SJSA1 (cell line): ENCODE data around the gene ACACB. TPM values are rescaled to one million over a fixed set of nuclear protein-coding genes. Genes with fewer than 3 reads are reported as not detected.
A peak's percentile ranks its signal among the peaks of the same experiment; 100 is the strongest.

Source experiments
- DNase-seq, 2 experiments: peaks; one replicate each; pipeline ENCODE4 v3.0.0-alpha.2; 2015 to 2020; ENCODE audit warnings: low spot score in 2 of 2, low read depth in 1 of 2
- H3K27ac ChIP-seq: fragments of 250-450 bp; sonication (Bioruptor Pico); 2 replicates; pipeline ENCODE4 v1.5.1; 2020; ENCODE audit warnings: mild to moderate bottlenecking, moderate library complexity
- H3K27me3 ChIP-seq: fragments of 250-450 bp; sonication (Bioruptor Pico); replicated peaks from 2 replicates; pipeline ENCODE4 v1.5.1; 2020; ENCODE audit warnings: mild to moderate bottlenecking, moderate library complexity
- H3K36me3 ChIP-seq: fragments of 250-450 bp; sonication (Bioruptor Pico); 2 replicates; pipeline ENCODE4 v1.5.1; 2020; ENCODE audit warnings: mild to moderate bottlenecking
- H3K4me1 ChIP-seq: fragments of 250-450 bp; sonication (Bioruptor Pico); replicated peaks from 2 replicates; pipeline ENCODE4 v1.6.1; 2021; ENCODE audit warnings: mild to moderate bottlenecking
- H3K4me3 ChIP-seq: fragments of 250-450 bp; sonication (Bioruptor Pico); 2 replicates; pipeline ENCODE4 v1.5.1; 2020; ENCODE audit warnings: mild to moderate bottlenecking
- H3K9me3 ChIP-seq: fragments of 250-450 bp; sonication (Bioruptor Pico); replicated peaks from 2 replicates; pipeline ENCODE4 v1.5.1; 2020; ENCODE audit warnings: mild to moderate bottlenecking
- total RNA-seq: library from RNA; depleted of rRNA; stranded (reverse); fragments of >200 nt; shearing (Covaris generic); gene quantifications from 2 replicates; pipeline ENCODE4 v1.2.3, GENCODE V29; 2014

ACACB gene
- total RNA-seq, 1 experiment from 2014 or later = 1.2 TPM

GRCh38 chr12:109256011-109256410 lies 139.6 kb downstream of the ACACB start:
- DNase-seq = no peak
- Histone ChIP-seq H3K9me3 (no peaks in the 10 kb centered on the region), H3K4me1 (no peaks in the 10 kb centered on the region), H3K36me3 (no peaks in the 10 kb centered on the region), H3K27me3 (no peaks in the 10 kb centered on the region), H3K4me3 (no peak overlapping the region), H3K27ac (no peak overlapping the region)

- no peak overlapping the region for H3K4me3 ChIP-seq
- H3K9me3 ChIP-seq = no peaks in the 10 kb centered on the region
- no peaks in the 10 kb centered on the region for H3K4me1 ChIP-seq
- no peaks in the 10 kb centered on the region for H3K27me3 ChIP-seq
- no peaks in the 10 kb centered on the region for H3K36me3 ChIP-seq
- no peak overlapping the region for H3K27ac ChIP-seq
- no peak for DNase-seq
These were observed 141.8 kb downstream of the ACACB start for GRCh38 chr12:109258201-109258600.

- no peak for DNase-seq
- Histone ChIP-seq H3K27ac (no peak overlapping the region), H3K4me3 (no peak overlapping the region), H3K27me3 (no peaks in the 10 kb centered on the region), H3K36me3 (no peaks in the 10 kb centered on the region), H3K4me1 (no peaks in the 10 kb centered on the region), H3K9me3 (no peaks in the 10 kb centered on the region)
These were observed 142.5 kb downstream of the ACACB start for GRCh38 chr12:109258607-109259544.

- no peak for DNase-seq
- no peaks in the 10 kb centered on the region for H3K4me1 ChIP-seq
- H3K27me3 ChIP-seq = no peaks in the 10 kb centered on the region
- no peaks in the 10 kb centered on the region for H3K36me3 ChIP-seq
- no peak overlapping the region for H3K27ac ChIP-seq
- H3K4me3 ChIP-seq = no peak overlapping the region
- H3K9me3 ChIP-seq = no peaks in the 10 kb centered on the region
These were observed 143.1 kb downstream of the ACACB start for GRCh38 chr12:109259545-109259895.

GRCh38 chr12:109261087-109261486 lies 144.7 kb downstream of the ACACB start:
- Histone ChIP-seq H3K4me1 (no peaks in the 10 kb centered on the region), H3K27ac (no peak overlapping the region), H3K9me3 (no peaks in the 10 kb centered on the region), H3K36me3 (no peaks in the 10 kb centered on the region), H3K4me3 (no peak overlapping the region), H3K27me3 (no peaks in the 10 kb centered on the region)
- no peak for DNase-seq

- Histone ChIP-seq H3K4me1 (no peaks in the 10 kb centered on the region), H3K27ac (no peak overlapping the region), H3K36me3 (no peaks in the 10 kb centered on the region), H3K27me3 (no peaks in the 10 kb centered on the region), H3K9me3 (no peaks in the 10 kb centered on the region), H3K4me3 (no peak overlapping the region)
- no peak for DNase-seq
These were observed 145.6 kb downstream of the ACACB start for GRCh38 chr12:109261939-109262338.

GRCh38 chr12:109263439-109263838 lies 147.1 kb downstream of the ACACB start:
- H3K4me3 ChIP-seq = no peak overlapping the region
- no peak for DNase-seq
- no peaks in the 10 kb centered on the region for H3K27me3 ChIP-seq
- no peaks in the 10 kb centered on the region for H3K4me1 ChIP-seq
- H3K36me3 ChIP-seq = no peaks in the 10 kb centered on the region
- H3K27ac ChIP-seq = no peak overlapping the region
- H3K9me3 ChIP-seq = no peaks in the 10 kb centered on the region

- peak; percentile 21 to 71 for DNase-seq
- Histone ChIP-seq H3K36me3 (no peaks in the 10 kb centered on the region), H3K27ac (no peak overlapping the region), H3K4me1 (no peaks in the 10 kb centered on the region), H3K27me3 (no peaks in the 10 kb centered on the region), H3K9me3 (no peaks in the 10 kb centered on the region), H3K4me3 (no peak overlapping the region)
These were observed 147.9 kb downstream of the ACACB start for GRCh38 chr12:109264095-109264942.

- Histone ChIP-seq H3K27me3 (no peaks in the 10 kb centered on the region), H3K4me1 (no peaks in the 10 kb centered on the region), H3K36me3 (no peaks in the 10 kb centered on the region), H3K4me3 (no peak overlapping the region), H3K9me3 (no peaks in the 10 kb centered on the region), H3K27ac (no peak overlapping the region)
- DNase-seq = no peak
These were observed 148.7 kb downstream of the ACACB start for GRCh38 chr12:109264943-109265650.

GRCh38 chr12:109266106-109266879 lies 149.9 kb downstream of the ACACB start:
- no peaks in the 10 kb centered on the region for H3K36me3 ChIP-seq
- no peak overlapping the region for H3K4me3 ChIP-seq
- H3K4me1 ChIP-seq = no peaks in the 10 kb centered on the region
- no peak for DNase-seq
- H3K9me3 ChIP-seq = no peaks in the 10 kb centered on the region
- no peaks in the 10 kb centered on the region for H3K27me3 ChIP-seq
- no peak overlapping the region for H3K27ac ChIP-seq

GRCh38 chr12:109267361-109267760 lies 151.0 kb downstream of the ACACB start:
- no peaks in the 10 kb centered on the region for H3K9me3 ChIP-seq
- H3K4me3 ChIP-seq = no peak overlapping the region
- H3K36me3 ChIP-seq = no peaks in the 10 kb centered on the region
- DNase-seq = no peak
- no peaks in the 10 kb centered on the region for H3K27me3 ChIP-seq
- H3K27ac ChIP-seq = no peak overlapping the region
- no peaks in the 10 kb centered on the region for H3K4me1 ChIP-seq

GRCh38 chr12:109268896-109269295 lies 152.5 kb downstream of the ACACB start:
- no peak for DNase-seq
- H3K36me3 ChIP-seq = no peaks in the 10 kb centered on the region
- H3K27me3 ChIP-seq = no peaks in the 10 kb centered on the region
- no peaks in the 10 kb centered on the region for H3K9me3 ChIP-seq
- H3K27ac ChIP-seq = no peak overlapping the region
- no peak overlapping the region for H3K4me3 ChIP-seq
- H3K4me1 ChIP-seq = no peaks in the 10 kb centered on the region

- Histone ChIP-seq H3K27me3 (no peaks in the 10 kb centered on the region), H3K4me1 (no peaks in the 10 kb centered on the region), H3K9me3 (no peaks in the 10 kb centered on the region), H3K4me3 (no peak overlapping the region), H3K27ac (no peak overlapping the region), H3K36me3 (no peaks in the 10 kb centered on the region)
- DNase-seq = no peak
These were observed 153.0 kb downstream of the ACACB start for GRCh38 chr12:109269428-109269827.
